BE2C (cell line): ENCODE results near the gene PIGV.
"Not testable (repeated sequence)": the region's sequence is repeated elsewhere in the genome, so short reads cannot be mapped to it uniquely, and the experiment has no call there.

Experiments
- DNase-seq: peaks from one replicate; pipeline ENCODE4 v3.0.0-alpha.2; 2020
- H3K27me3 ChIP-seq: fragments of 250-450 bp; sonication (Bioruptor Pico); 2 replicates; pipeline ENCODE4 v1.5.1; 2020; ENCODE audit warnings: mild to moderate bottlenecking
- H3K36me3 ChIP-seq: fragments of 250-450 bp; sonication (Bioruptor Pico); 2 replicates; pipeline ENCODE4 v1.5.1; 2020; ENCODE audit warnings: mild to moderate bottlenecking
- H3K4me1 ChIP-seq: fragments of 250-450 bp; sonication (Bioruptor Pico); 2 replicates; pipeline ENCODE4 v1.5.1; 2020
- H3K4me3 ChIP-seq: 2 replicates; pipeline ENCODE4 v1.5.1; 2011; ENCODE audit warnings: low read depth, low read length
- H3K9me3 ChIP-seq: fragments of 250-450 bp; sonication (Bioruptor Pico); 2 replicates; pipeline ENCODE4 v1.5.1; 2020
- CTCF ChIP-seq: IDR thresholded peaks from 2 replicates; pipeline ENCODE4 v1.5.1; 2012; ENCODE audit warnings: mild to moderate bottlenecking, low read depth, low read length

Gene PIGV

GRCh38 chr1:26838474-26839338 lies 51.0 kb downstream of the PIGV start:
- no peaks in the 10 kb centered on the region for H3K36me3 ChIP-seq
- DNase-seq: no peak

GRCh38 chr1:26839339-26839722 lies 51.6 kb downstream of the PIGV start:
- H3K4me1 ChIP-seq: no peaks in the 10 kb centered on the region
- H3K9me3 ChIP-seq: no peaks in the 10 kb centered on the region
- H3K36me3 ChIP-seq: no peaks in the 10 kb centered on the region
- no peak for DNase-seq
- no peak overlapping the region for H3K4me3 ChIP-seq
- no peak for TF ChIP-seq CTCF
- no peaks in the 10 kb centered on the region for H3K27me3 ChIP-seq

More at GRCh38 chr1:26838474-26839338, 51.0 kb downstream of the PIGV start:
- H3K9me3 ChIP-seq: no peaks in the 10 kb centered on the region
- no peaks in the 10 kb centered on the region for H3K4me1 ChIP-seq
- no peak for TF ChIP-seq CTCF
- no peaks in the 10 kb centered on the region for H3K27me3 ChIP-seq
- H3K4me3 ChIP-seq: no peak overlapping the region

GRCh38 chr1:26839779-26840178 lies 52.0 kb downstream of the PIGV start:
- H3K36me3 ChIP-seq: no peaks in the 10 kb centered on the region
- H3K4me1 ChIP-seq: no peaks in the 10 kb centered on the region
- H3K4me3 ChIP-seq: no peak overlapping the region
- H3K9me3 ChIP-seq: no peaks in the 10 kb centered on the region
- TF ChIP-seq CTCF: no peak
- H3K27me3 ChIP-seq: no peaks in the 10 kb centered on the region
- DNase-seq: no peak

GRCh38 chr1:26844424-26845196 lies 56.9 kb downstream of the PIGV start:
- H3K27me3 ChIP-seq: no peaks in the 10 kb centered on the region
- no peak overlapping the region for H3K4me3 ChIP-seq
- H3K4me1 ChIP-seq: no peaks in the 10 kb centered on the region
- DNase-seq: no peak
- no peak for TF ChIP-seq CTCF
- H3K9me3 ChIP-seq: no peaks in the 10 kb centered on the region
- no peaks in the 10 kb centered on the region for H3K36me3 ChIP-seq

GRCh38 chr1:26847826-26848225 lies 60.1 kb downstream of the PIGV start:
- not testable (repeated sequence) for H3K36me3 ChIP-seq

More at GRCh38 chr1:26847826-26848225, 60.1 kb downstream of the PIGV start:
- H3K4me1 ChIP-seq, H3K27me3 ChIP-seq, H3K9me3 ChIP-seq, DNase-seq, H3K4me3 ChIP-seq: not testable (repeated sequence)
